AG04450 (cell line): ENCODE results near the gene CELA3A. TPM values are rescaled to one million over a fixed set of nuclear protein-coding genes. Genes with fewer than 3 reads are reported as not detected.
"Not testable (repeated sequence)": the region's sequence is repeated elsewhere in the genome, so short reads cannot be mapped to it uniquely, and the experiment has no call there.

ENCODE experiments used
- CTCF ChIA-PET: fragments of 300-600, 350-600 bp; formaldehyde crosslinking; extraction: SDS; loops from one replicate; lab custom pipeline; 2022; ENCODE audit warnings: antibody characterized with exemption, inconsistent platforms; lab: Charles Lee
- POLR2A ChIA-PET: fragments of 350-600 bp; formaldehyde crosslinking; extraction: SDS; loops from one replicate; lab custom pipeline; 2021; ENCODE audit warnings: antibody characterized with exemption, inconsistent platforms; lab: Yijun Ruan, JAX
- DNase-seq: peaks from one replicate; pipeline ENCODE4 v3.0.0-alpha.2; 2011; ENCODE audit warnings: low read depth, low spot score
- H3K27ac ChIP-seq: one replicate; pipeline ENCODE4 v1.5.1; 2012; ENCODE audit warnings: low read depth, low read length, control low read depth
- H3K27me3 ChIP-seq: one replicate; pipeline ENCODE4 v1.6.0; 2012; ENCODE audit warnings: low read length; ENCODE audit not compliant: control insufficient read depth, insufficient read depth
- H3K4me3 ChIP-seq: 2 replicates; pipeline ENCODE4 v1.5.1; 2011; ENCODE audit warnings: mild to moderate bottlenecking, low read depth, low read length, control low read depth
- H3K9me3 ChIP-seq: 2 replicates; pipeline ENCODE4 v1.5.1; 2012; ENCODE audit warnings: low read length; ENCODE audit not compliant: control insufficient read depth, insufficient read depth
- polyA plus RNA-seq: library from polyadenylated mRNA; depleted of rRNA; stranded (reverse); fragments of >200 nt; gene quantifications from 2 replicates; pipeline ENCODE4 v1.2.3, GENCODE V29; 2011
- TF ChIP-seq, protein P1 (sequence below): IDR thresholded peaks from 2 replicates; pipeline ENCODE4 v1.5.1; 2011; ENCODE audit warnings: low read depth, low read length, control low read depth, inconsistent platforms

The CELA3A gene
- polyA plus RNA-seq, 1 experiment = not detected

DNA sequence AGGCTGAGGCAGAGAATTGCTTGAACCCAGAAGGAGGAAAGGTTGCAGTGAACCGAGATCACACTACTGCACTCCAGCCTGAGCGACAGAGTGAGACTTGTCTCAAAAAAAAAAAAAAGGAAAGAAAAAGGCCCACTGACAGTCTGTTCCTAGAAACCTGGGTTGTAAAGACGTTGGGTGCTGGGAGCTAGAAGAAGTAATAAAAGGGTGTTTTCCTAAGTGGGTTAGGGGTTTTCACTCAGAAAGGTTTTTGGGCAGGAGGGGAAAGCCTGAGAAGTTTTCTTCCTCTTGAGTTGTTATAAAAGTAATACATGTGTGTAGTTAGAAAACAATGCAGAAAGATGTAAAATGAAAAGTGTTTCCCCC, 25.4 kb downstream of the CELA3A start:
- Histone ChIP-seq H3K27me3 (no peaks in the 10 kb centered on the region), H3K9me3 (no peaks in the 10 kb centered on the region; the same call in 1 of the 2 replicates), H3K4me3 (no peak overlapping the region), H3K27ac (no peak overlapping the region)
- ChIA-PET CTCF (no interaction called here), POLR2A (no interaction called here)
- no peak for DNase-seq
- TF ChIP-seq, protein P1, sequence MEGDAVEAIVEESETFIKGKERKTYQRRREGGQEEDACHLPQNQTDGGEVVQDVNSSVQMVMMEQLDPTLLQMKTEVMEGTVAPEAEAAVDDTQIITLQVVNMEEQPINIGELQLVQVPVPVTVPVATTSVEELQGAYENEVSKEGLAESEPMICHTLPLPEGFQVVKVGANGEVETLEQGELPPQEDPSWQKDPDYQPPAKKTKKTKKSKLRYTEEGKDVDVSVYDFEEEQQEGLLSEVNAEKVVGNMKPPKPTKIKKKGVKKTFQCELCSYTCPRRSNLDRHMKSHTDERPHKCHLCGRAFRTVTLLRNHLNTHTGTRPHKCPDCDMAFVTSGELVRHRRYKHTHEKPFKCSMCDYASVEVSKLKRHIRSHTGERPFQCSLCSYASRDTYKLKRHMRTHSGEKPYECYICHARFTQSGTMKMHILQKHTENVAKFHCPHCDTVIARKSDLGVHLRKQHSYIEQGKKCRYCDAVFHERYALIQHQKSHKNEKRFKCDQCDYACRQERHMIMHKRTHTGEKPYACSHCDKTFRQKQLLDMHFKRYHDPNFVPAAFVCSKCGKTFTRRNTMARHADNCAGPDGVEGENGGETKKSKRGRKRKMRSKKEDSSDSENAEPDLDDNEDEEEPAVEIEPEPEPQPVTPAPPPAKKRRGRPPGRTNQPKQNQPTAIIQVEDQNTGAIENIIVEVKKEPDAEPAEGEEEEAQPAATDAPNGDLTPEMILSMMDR = no peak

DNA sequence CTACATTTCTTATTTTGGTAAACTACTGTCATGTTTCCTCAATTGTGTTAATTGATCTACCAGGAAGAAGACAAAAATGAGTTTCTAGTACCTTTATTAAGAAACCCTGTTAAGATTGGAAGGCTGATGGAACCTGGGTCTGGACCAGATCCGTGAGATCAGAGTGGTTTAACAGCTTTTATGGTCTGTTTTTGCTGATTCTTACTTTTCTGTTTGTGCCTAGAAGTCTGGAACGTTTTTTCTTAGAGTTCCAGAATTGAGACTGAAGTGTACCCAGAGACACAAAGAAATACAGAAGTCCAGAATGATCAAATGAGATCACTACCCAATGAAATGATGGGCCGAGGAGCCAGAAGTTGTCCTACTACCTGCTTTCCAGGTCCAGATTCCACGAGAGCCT, 28.6 kb downstream of the CELA3A start:
- TF ChIP-seq, protein P1 = no peak
- POLR2A ChIA-PET = interaction anchor here (0.7 kb wide), 1 partner anchor 22 kb away, joined by 6 read pairs; the partner anchor contains the start of gene CDC42
- CTCF ChIA-PET = interaction anchor here (0.7 kb wide), 1 partner anchor 1333 kb away, joined by 5 read pairs; no protein-coding TSS in a partner anchor
- H3K27ac ChIP-seq = no peak overlapping the region
- no peaks in the 10 kb centered on the region for H3K27me3 ChIP-seq
- H3K4me3 ChIP-seq = no peak overlapping the region
- no peak for DNase-seq
- no peaks in the 10 kb centered on the region; the same call in 1 of the 2 replicates for H3K9me3 ChIP-seq

DNA sequence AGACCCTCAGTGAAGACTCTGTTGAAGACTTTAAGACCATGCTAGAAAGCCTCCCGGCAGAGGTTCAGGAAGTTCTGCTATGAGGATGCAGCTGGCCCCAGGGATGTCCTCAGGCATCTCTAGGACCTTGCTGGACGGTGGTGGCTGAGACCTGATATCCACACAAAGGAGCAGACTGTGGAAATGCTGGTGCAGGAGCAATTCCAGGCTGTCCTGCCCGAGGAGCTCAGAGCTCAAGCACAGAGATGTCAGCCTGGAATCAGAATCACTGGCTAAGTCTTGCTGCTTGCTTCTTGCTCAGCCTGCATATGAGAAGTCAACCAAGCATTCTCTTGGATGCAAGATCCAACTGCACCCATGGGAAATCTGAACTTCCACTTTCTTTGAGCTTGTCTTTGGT, 29.0 kb downstream of the CELA3A start:
- TF ChIP-seq, protein P1 = no peak
- Histone ChIP-seq H3K27ac (no peak overlapping the region), H3K27me3 (no peaks in the 10 kb centered on the region), H3K9me3 (no peaks in the 10 kb centered on the region; the same call in 1 of the 2 replicates), H3K4me3 (no peak overlapping the region)
- no peak for DNase-seq
- CTCF ChIA-PET = interaction anchor here (0.7 kb wide), 1 partner anchor 1334 kb away, joined by 5 read pairs; no protein-coding TSS in a partner anchor
- POLR2A ChIA-PET = interaction anchor here (0.7 kb wide), 1 partner anchor 22 kb away, joined by 6 read pairs; the partner anchor contains the start of gene CDC42

DNA sequence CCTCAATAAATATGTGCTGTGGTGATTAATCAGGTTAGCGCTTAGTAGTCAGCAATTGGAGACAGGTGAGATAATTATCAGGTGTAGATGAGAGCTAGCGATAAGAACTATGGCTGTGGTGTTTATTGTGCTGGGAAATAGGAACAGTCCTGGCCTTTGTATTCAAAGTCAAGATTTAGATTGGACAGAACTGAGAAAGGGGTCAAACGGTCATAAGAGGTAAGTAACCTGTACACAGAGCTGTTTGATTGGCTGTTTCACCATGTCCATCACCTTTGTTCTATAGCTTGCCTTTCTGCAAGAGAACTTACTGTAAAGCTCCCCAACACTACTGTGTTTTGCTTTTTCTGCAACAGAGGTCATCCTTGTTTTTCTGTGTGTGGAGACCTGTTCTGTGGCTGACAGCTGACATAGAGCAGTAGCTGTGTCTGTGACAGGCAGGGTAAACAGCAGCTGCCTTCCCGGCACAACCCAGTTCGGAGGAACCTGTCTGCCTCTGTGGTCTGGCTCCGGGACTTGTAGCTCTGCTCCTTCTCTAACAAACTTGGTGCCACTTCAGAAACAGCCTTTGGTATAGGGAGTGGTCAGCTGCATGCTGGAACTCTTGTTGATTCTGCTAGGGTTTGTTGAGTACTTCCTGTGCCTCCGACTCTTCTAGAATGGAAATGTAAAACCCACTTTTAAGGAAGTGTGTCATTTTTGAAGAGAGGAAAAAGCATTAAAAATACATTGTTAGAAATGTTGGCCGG, 29.9 kb downstream of the CELA3A start:
- Histone ChIP-seq H3K27ac (no peak overlapping the region), H3K9me3 (no peaks in the 10 kb centered on the region), H3K4me3 (no peak overlapping the region), H3K27me3 (no peaks in the 10 kb centered on the region)
- TF ChIP-seq, protein P1 = no peak
- ChIA-PET POLR2A (interaction anchor here (0.6 kb wide), 1 partner anchor 19 kb away, joined by 3 read pairs; no protein-coding TSS in a partner anchor), CTCF (no interaction called here)
- no peak for DNase-seq

DNA sequence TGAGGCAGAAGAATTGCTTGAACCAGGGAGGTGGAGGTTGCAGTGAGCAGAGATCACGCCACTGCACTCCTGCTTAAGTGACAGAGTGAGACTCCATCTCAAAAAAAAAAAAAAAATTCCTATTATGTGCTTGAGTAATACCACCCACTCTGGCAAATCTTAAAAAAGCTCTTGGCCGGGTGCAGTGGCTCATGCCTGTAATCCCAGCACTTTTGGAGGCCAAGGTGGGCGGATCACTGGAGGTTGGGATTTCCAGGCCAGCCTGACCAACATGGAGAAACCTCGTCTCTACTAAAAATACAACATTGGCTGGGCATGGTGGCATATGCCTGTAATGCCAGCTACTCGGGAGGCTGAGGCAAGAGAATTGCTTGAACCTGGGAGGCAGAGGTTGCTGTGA, 33.4 kb downstream of the CELA3A start:
- DNase-seq, H3K27me3 ChIP-seq, H3K9me3 ChIP-seq, H3K27ac ChIP-seq, POLR2A ChIA-PET, CTCF ChIA-PET, H3K4me3 ChIP-seq: not testable (repeated sequence)
